ENCODE measurements around the gene DHRS2. TPM values are rescaled to one million over a fixed set of nuclear protein-coding genes. Genes with fewer than 3 reads are reported as not detected.

DHRS2 gene
- total RNA-seq, 1 donor from 2014 or later = not detected

DNA sequence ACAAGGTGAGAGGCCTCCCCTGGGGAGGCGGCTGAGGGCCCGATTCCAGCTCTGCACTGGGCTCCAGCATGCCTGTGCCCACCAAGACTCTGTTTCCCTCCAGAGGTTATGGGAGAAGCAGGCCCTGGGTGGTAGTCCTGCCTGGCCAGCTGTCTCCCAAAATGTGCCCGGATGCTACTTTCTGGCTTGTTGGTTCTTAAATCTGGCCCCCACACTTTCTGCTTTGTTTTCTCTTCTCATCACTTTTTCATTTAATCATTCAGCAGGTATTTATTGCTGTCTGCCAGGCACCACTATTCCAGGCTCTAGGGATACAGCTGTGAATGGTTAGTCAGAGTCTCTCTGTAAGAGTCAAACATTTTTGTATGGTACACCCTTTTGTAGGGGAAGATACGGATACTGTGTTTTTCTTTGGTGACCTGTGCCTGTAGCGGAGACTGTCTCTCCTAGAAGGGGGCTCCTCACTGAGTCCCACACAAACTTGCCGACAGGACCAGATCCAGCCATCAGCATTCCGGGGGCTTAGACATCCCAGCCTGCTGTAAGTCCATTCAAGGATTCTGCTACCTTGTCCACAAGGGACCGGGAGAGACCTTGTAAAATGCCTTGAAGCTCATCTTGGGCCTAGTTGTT lies 3.8 kb downstream of the DHRS2 start:
- DNase-seq (ENCODE audit: low spot score) = no peak
- no peak overlapping the region for H3K4me3 Mint-ChIP-seq (ENCODE audit: unreplicated experiment)
- TF ChIP-seq CTCF (IDR thresholded peaks at IDR 0.05) = no peak

DNA sequence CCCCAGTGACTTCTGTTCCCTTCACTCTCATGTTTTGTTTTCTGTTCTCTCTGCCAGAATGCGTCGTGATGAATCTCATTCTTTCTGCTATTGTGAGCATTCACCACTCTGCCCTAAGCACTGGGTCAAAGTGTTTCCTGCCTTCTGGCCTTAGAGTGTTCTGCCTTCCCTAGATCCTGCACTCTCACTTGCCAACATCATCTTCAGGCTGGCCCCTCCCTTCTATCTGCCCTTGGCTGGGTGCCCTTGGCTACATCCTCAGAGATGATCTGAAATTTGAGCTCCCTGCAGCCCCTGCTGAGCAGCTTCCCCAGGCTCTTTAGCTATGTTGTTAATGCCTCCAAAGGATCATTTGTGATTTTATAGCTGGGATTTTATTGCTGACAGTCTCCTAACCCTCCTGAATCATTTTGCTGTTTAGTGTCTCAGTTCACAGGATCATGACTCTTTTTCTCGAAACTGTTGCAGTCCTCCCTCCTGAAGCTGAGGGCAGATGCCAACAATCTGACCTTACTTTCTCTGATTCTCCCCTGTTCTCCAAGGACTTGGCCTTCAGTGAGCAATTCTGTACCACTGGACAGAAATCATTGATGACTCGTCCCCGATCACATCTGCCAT lies 4.5 kb downstream of the DHRS2 start:
- Mint-ChIP-seq H3K27ac (ENCODE audit: unreplicated experiment) (no peak overlapping the region), H3K4me3 (ENCODE audit: unreplicated experiment) (no peak overlapping the region), H3K9me3 (ENCODE audit: low read depth) (peaks cover 4% of the 10 kb centered on the region), H3K4me1 (ENCODE audit: low read depth) (no peaks in the 10 kb centered on the region), H3K36me3 (ENCODE audit: low read depth) (no peaks in the 10 kb centered on the region), H3K27me3 (ENCODE audit: low read depth) (peaks cover 9% of the 10 kb centered on the region)
- TF ChIP-seq CTCF (IDR thresholded peaks at IDR 0.05) = no peak
- DNase-seq (ENCODE audit: low spot score) = no peak

More for the DNA sequence above, 3.8 kb downstream of the DHRS2 start:
- H3K4me1 Mint-ChIP-seq (ENCODE audit: low read depth) = no peaks in the 10 kb centered on the region
- H3K36me3 Mint-ChIP-seq (ENCODE audit: low read depth) = no peaks in the 10 kb centered on the region
- no peak overlapping the region for H3K27ac Mint-ChIP-seq (ENCODE audit: unreplicated experiment)
- peaks cover 4% of the 10 kb centered on the region for H3K9me3 Mint-ChIP-seq (ENCODE audit: low read depth)
- H3K27me3 Mint-ChIP-seq (ENCODE audit: low read depth) = peaks cover 8% of the 10 kb centered on the region

- DNase-seq (ENCODE audit: low spot score) = no peak
- no peaks in the 10 kb centered on the region for H3K36me3 Mint-ChIP-seq (ENCODE audit: low read depth)
- no peaks in the 10 kb centered on the region for H3K4me1 Mint-ChIP-seq (ENCODE audit: low read depth)
- H3K4me3 Mint-ChIP-seq (ENCODE audit: unreplicated experiment) = no peak overlapping the region
- peaks cover 2% of the 10 kb centered on the region for H3K9me3 Mint-ChIP-seq (ENCODE audit: low read depth)
- peaks cover 15% of the 10 kb centered on the region for H3K27me3 Mint-ChIP-seq (ENCODE audit: low read depth)
- H3K27ac Mint-ChIP-seq (ENCODE audit: unreplicated experiment) = no peak overlapping the region
- no peak for TF ChIP-seq CTCF (IDR thresholded peaks at IDR 0.05)
Measured at GRCh38 chr14:23641180-23641914, 5.2 kb downstream of the DHRS2 start.

DNA sequence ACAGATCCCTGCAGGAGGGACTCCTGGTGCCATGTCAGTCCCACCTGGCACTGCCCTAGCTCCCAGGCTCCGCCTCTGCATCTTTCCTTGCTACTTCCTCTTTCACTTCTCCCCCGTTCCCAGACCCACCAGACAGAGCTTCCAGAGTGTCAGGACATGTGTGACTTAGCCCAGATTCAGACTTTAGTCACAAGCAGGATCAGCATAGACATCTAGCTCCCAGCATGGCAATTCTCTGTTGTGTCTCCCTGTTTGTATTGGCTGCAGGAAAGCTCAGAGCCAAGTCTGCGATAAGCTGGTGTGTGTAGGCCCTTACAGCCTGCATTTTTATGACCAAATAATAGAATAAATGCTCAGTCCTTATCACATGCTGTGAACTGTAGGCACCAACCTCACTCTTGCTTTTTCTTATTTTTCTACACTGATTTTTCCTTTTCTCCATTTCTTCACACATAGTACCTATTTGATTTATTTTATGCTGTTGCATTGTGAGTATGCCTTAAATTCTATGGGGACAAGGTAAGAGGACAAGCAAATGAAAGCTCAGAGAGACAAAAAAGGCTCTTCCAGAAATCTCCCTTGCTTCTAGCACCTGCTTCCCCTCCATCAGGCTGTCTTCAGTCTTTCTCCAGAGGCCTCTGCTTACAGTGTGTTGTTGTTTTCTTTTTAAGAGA lies 5.9 kb downstream of the DHRS2 start:
- H3K9me3 Mint-ChIP-seq (ENCODE audit: low read depth) = no peaks in the 10 kb centered on the region
- no peak overlapping the region for H3K27ac Mint-ChIP-seq (ENCODE audit: unreplicated experiment)
- H3K4me1 Mint-ChIP-seq (ENCODE audit: low read depth) = no peaks in the 10 kb centered on the region
- no peak for DNase-seq (ENCODE audit: low spot score)
- TF ChIP-seq CTCF (IDR thresholded peaks at IDR 0.05) = no peak
- H3K4me3 Mint-ChIP-seq (ENCODE audit: unreplicated experiment) = no peak overlapping the region
- no peaks in the 10 kb centered on the region for H3K36me3 Mint-ChIP-seq (ENCODE audit: low read depth)
- H3K27me3 Mint-ChIP-seq (ENCODE audit: low read depth) = peaks cover 15% of the 10 kb centered on the region
